ENCODE results near the gene ZNF268. TPM values are rescaled to one million over a fixed set of nuclear protein-coding genes. Genes with fewer than 3 reads are reported as not detected.

Gene ZNF268
- total and polyA plus RNA-seq, 4 donors, result 4.8 to 23.0 (median 10.7) TPM

DNA sequence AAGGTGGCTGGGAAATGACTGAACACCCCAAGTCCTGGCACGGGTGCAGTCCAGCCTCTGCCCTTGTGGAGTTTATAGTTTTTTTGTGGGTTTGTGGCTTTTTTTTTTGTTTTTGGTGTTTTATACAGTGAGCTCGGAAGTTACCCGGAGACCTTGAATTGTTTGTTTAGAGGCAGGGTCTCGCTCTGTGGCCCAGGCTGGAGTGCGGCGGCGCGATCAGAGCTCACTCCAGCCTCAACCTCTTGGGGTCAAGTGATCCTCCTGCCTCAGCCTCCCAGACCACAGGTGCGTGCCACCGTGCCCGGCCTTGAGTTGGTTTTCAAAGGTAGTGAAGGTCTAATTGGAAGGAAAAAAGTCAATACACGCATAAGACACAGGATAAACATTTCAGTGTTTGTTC, 55.3 kb downstream of the ZNF268 start:
- Histone ChIP-seq H3K4me3 (ENCODE audit: low read depth in 1 of 3, low read length in 3 of 3) (no peak overlapping the region), H3K36me3 (ENCODE audit: control insufficient read depth in 4 of 4, insufficient read depth in 3 of 4, low read depth in 1 of 4, low read length in 3 of 4) (no peaks in the 10 kb centered on the region), H3K9me3 (ENCODE audit: control insufficient read depth in 4 of 4, low read length in 3 of 4) (peaks cover 12 to 34% (median 19%) of the 10 kb centered on the region in 4 donors), H3K4me1 (ENCODE audit: control insufficient read depth in 4 of 4, insufficient read depth in 4 of 4, low read length in 3 of 4) (no peaks in the 10 kb centered on the region), H3K27ac (ENCODE audit: low read depth in 1 of 2, low read length in 2 of 2) (no peak overlapping the region), H3K27me3 (ENCODE audit: control insufficient read depth in 4 of 4, insufficient read depth in 4 of 4, low read length in 3 of 4) (no peaks in the 10 kb centered on the region), H3K9ac (ENCODE audit: low read depth in 1 of 2, low read length in 2 of 2) (no peak overlapping the region)
- WGBS, result 87% methylated on average over 12 of the region's 12 CpGs
- no peak for DNase-seq (ENCODE audit: low spot score)
- TF ChIP-seq, protein P1, sequence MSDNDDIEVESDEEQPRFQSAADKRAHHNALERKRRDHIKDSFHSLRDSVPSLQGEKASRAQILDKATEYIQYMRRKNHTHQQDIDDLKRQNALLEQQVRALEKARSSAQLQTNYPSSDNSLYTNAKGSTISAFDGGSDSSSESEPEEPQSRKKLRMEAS (IDR thresholded peaks at IDR 0.05), result no peak
- TF ChIP-seq RXRA (IDR thresholded peaks at IDR 0.05), result no peak
- no peak for TF ChIP-seq EGR1 (IDR thresholded peaks at IDR 0.05; ENCODE audit: low read depth in 2 of 2)
- TF ChIP-seq HNF4A (conservative IDR thresholded peaks at IDR 0.05), result no peak
- TF ChIP-seq FOXA2 (IDR thresholded peaks at IDR 0.05), result no peak
- no peak for TF ChIP-seq JUND (IDR thresholded peaks at IDR 0.05)
- no peak for TF ChIP-seq FOXA1 (IDR thresholded peaks at IDR 0.05)
- TF ChIP-seq, protein P2, sequence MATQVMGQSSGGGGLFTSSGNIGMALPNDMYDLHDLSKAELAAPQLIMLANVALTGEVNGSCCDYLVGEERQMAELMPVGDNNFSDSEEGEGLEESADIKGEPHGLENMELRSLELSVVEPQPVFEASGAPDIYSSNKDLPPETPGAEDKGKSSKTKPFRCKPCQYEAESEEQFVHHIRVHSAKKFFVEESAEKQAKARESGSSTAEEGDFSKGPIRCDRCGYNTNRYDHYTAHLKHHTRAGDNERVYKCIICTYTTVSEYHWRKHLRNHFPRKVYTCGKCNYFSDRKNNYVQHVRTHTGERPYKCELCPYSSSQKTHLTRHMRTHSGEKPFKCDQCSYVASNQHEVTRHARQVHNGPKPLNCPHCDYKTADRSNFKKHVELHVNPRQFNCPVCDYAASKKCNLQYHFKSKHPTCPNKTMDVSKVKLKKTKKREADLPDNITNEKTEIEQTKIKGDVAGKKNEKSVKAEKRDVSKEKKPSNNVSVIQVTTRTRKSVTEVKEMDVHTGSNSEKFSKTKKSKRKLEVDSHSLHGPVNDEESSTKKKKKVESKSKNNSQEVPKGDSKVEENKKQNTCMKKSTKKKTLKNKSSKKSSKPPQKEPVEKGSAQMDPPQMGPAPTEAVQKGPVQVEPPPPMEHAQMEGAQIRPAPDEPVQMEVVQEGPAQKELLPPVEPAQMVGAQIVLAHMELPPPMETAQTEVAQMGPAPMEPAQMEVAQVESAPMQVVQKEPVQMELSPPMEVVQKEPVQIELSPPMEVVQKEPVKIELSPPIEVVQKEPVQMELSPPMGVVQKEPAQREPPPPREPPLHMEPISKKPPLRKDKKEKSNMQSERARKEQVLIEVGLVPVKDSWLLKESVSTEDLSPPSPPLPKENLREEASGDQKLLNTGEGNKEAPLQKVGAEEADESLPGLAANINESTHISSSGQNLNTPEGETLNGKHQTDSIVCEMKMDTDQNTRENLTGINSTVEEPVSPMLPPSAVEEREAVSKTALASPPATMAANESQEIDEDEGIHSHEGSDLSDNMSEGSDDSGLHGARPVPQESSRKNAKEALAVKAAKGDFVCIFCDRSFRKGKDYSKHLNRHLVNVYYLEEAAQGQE (IDR thresholded peaks at IDR 0.05), result no peak
- TF ChIP-seq, protein P3, sequence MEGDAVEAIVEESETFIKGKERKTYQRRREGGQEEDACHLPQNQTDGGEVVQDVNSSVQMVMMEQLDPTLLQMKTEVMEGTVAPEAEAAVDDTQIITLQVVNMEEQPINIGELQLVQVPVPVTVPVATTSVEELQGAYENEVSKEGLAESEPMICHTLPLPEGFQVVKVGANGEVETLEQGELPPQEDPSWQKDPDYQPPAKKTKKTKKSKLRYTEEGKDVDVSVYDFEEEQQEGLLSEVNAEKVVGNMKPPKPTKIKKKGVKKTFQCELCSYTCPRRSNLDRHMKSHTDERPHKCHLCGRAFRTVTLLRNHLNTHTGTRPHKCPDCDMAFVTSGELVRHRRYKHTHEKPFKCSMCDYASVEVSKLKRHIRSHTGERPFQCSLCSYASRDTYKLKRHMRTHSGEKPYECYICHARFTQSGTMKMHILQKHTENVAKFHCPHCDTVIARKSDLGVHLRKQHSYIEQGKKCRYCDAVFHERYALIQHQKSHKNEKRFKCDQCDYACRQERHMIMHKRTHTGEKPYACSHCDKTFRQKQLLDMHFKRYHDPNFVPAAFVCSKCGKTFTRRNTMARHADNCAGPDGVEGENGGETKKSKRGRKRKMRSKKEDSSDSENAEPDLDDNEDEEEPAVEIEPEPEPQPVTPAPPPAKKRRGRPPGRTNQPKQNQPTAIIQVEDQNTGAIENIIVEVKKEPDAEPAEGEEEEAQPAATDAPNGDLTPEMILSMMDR (IDR thresholded peaks at IDR 0.05; ENCODE audit: low read depth, low read length, missing input control), result no peak
- TF ChIP-seq, protein P4, sequence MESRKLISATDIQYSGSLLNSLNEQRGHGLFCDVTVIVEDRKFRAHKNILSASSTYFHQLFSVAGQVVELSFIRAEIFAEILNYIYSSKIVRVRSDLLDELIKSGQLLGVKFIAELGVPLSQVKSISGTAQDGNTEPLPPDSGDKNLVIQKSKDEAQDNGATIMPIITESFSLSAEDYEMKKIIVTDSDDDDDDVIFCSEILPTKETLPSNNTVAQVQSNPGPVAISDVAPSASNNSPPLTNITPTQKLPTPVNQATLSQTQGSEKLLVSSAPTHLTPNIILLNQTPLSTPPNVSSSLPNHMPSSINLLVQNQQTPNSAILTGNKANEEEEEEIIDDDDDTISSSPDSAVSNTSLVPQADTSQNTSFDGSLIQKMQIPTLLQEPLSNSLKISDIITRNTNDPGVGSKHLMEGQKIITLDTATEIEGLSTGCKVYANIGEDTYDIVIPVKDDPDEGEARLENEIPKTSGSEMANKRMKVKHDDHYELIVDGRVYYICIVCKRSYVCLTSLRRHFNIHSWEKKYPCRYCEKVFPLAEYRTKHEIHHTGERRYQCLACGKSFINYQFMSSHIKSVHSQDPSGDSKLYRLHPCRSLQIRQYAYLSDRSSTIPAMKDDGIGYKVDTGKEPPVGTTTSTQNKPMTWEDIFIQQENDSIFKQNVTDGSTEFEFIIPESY (IDR thresholded peaks at IDR 0.05), result no peak
- no peak for TF ChIP-seq HNF4G (IDR thresholded peaks at IDR 0.05)
- TF ChIP-seq, protein P5, sequence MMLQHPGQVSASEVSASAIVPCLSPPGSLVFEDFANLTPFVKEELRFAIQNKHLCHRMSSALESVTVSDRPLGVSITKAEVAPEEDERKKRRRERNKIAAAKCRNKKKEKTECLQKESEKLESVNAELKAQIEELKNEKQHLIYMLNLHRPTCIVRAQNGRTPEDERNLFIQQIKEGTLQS (IDR thresholded peaks at IDR 0.05), result no peak
- TF ChIP-seq TAF1 (conservative IDR thresholded peaks at IDR 0.05), result no peak
- TF ChIP-seq SP1 (IDR thresholded peaks at IDR 0.05), result no peak
- no peak for TF ChIP-seq RAD21 (IDR thresholded peaks at IDR 0.05)
- no peak for TF ChIP-seq NR2F2 (IDR thresholded peaks at IDR 0.05)
- TF ChIP-seq YY1 (IDR thresholded peaks at IDR 0.05), result no peak

DNA sequence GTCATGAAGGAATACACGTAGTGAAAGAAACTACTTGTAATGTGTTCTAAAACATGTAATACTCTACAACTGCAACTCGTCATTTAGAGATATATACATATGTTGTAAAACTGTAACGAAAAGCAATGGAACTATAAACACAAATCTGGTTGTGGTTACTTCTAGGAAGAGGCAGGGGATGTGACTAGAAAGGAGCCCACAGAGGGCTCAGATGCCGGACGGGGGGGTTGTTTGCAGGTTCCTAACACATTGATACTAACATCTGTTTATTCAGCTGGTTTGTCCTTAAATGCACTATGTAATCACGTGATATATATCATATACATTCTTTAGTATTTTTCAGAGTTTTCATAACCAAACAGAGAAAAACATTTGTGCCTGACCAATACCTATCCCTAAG, 70.4 kb downstream of the ZNF268 start:
- Histone ChIP-seq H3K27me3 (ENCODE audit: control insufficient read depth in 4 of 4, insufficient read depth in 4 of 4, low read length in 3 of 4) (peaks cover 0 to 2% (median 0%) of the 10 kb centered on the region in 4 donors), H3K9ac (ENCODE audit: low read depth in 1 of 2, low read length in 2 of 2) (no peak overlapping the region), H3K4me1 (ENCODE audit: control insufficient read depth in 4 of 4, insufficient read depth in 4 of 4, low read length in 3 of 4) (no peaks in the 10 kb centered on the region), H3K9me3 (ENCODE audit: control insufficient read depth in 4 of 4, low read length in 3 of 4) (peaks cover 0 to 11% (median 3%) of the 10 kb centered on the region in 4 donors), H3K27ac (ENCODE audit: low read depth in 1 of 2, low read length in 2 of 2) (no peak overlapping the region), H3K36me3 (ENCODE audit: control insufficient read depth in 4 of 4, insufficient read depth in 3 of 4, low read depth in 1 of 4, low read length in 3 of 4) (no peaks in the 10 kb centered on the region), H3K4me3 (ENCODE audit: low read depth in 1 of 3, low read length in 3 of 3) (no peak overlapping the region)
- WGBS, result 57% methylated on average over 6 of the region's 6 CpGs
- no peak for DNase-seq (ENCODE audit: low spot score)
- TF ChIP-seq, protein P2 (IDR thresholded peaks at IDR 0.05), result no peak
- TF ChIP-seq RAD21 (IDR thresholded peaks at IDR 0.05), result no peak
- no peak for TF ChIP-seq FOXA1 (IDR thresholded peaks at IDR 0.05)
- TF ChIP-seq, protein P1 (IDR thresholded peaks at IDR 0.05), result no peak
- no peak for TF ChIP-seq GABPA (IDR thresholded peaks at IDR 0.05 in 1 of 2, conservative IDR thresholded peaks at IDR 0.05 in 1 of 2)
- TF ChIP-seq HNF4G (IDR thresholded peaks at IDR 0.05), result no peak
- no peak for TF ChIP-seq SP1 (IDR thresholded peaks at IDR 0.05)
- TF ChIP-seq HNF4A (conservative IDR thresholded peaks at IDR 0.05), result no peak
- no peak for TF ChIP-seq JUND (IDR thresholded peaks at IDR 0.05)
- TF ChIP-seq FOXA2 (IDR thresholded peaks at IDR 0.05), result no peak
- TF ChIP-seq, protein P3 (IDR thresholded peaks at IDR 0.05; ENCODE audit: low read depth, low read length, missing input control), result no peak

Measured in liver (tissue), 9 donors.